HG03378 (cell line): ENCODE results near the gene GPR146.
A peak's percentile ranks its signal among the peaks of the same experiment; 100 is the strongest.
"Not testable (repeated sequence)": the region's sequence is repeated elsewhere in the genome, so short reads cannot be mapped to it uniquely, and the experiment has no call there.

Experiments used
- ATAC-seq: cut with Tn5 transposase; IDR thresholded peaks from one replicate; pipeline ENCODE4 v1.9.1; 2021; ENCODE audit warnings: mild to moderate bottlenecking, moderate library complexity; ENCODE audit not compliant: unreplicated experiment

Gene GPR146

GRCh38 chr7:1044189-1045068 lies at the start of gene GPR146:
GPR146 (plus strand) TSS chr7:1044546; CDS start chr7:1057516, 12,970 bp downstream.
- ATAC-seq = peak; percentile 74

GRCh38 chr7:994592-995308 lies 49.6 kb upstream of the GPR146 start:
- ATAC-seq = no peak

GRCh38 chr7:995571-995970 lies 48.8 kb upstream of the GPR146 start:
- no peak for ATAC-seq

GRCh38 chr7:996079-996872 lies 48.1 kb upstream of the GPR146 start:
- no peak for ATAC-seq

GRCh38 chr7:997404-998395 lies 46.6 kb upstream of the GPR146 start:
- no peak for ATAC-seq

- no peak for ATAC-seq
These were observed 45.0 kb upstream of the GPR146 start for GRCh38 chr7:999149-999879.

GRCh38 chr7:999941-1000935 lies 44.1 kb upstream of the GPR146 start:
- ATAC-seq = no peak

- ATAC-seq = not testable (repeated sequence)
These were observed 43.1 kb upstream of the GPR146 start for GRCh38 chr7:1001069-1001770.

GRCh38 chr7:1002026-1002425 lies 42.3 kb upstream of the GPR146 start:
- not testable (repeated sequence) for ATAC-seq

- not testable (repeated sequence) for ATAC-seq
These were observed 41.9 kb upstream of the GPR146 start for GRCh38 chr7:1002445-1002844.

GRCh38 chr7:1004018-1004852 lies 40.1 kb upstream of the GPR146 start:
- ATAC-seq = no peak

GRCh38 chr7:1005303-1005702 lies 39.0 kb upstream of the GPR146 start:
- no peak for ATAC-seq

- no peak for ATAC-seq
These were observed 36.4 kb upstream of the GPR146 start for GRCh38 chr7:1007901-1008300.

GRCh38 chr7:1008733-1009363 lies 35.5 kb upstream of the GPR146 start:
- ATAC-seq = no peak

- no peak for ATAC-seq
These were observed 34.6 kb upstream of the GPR146 start for GRCh38 chr7:1009747-1010146.

- no peak for ATAC-seq
These were observed 34.1 kb upstream of the GPR146 start for GRCh38 chr7:1010226-1010625.
